Amniotic stem cell (primary cell): Measurements from ENCODE around the gene KRTAP12-2.

Experiments used
- DNase-seq: peaks from one replicate; lab custom pipeline; 2025; lab: John Stamatoyannopoulos, UW

The KRTAP12-2 gene

GRCh38 chr21:44626673-44627143 is 40.0 kb downstream of the KRTAP12-2 start, which contains the start of gene KRTAP10-9:
KRTAP10-9 (plus strand) TSS chr21:44627093; CDS start chr21:44627172, 79 bp downstream.
- no peak for DNase-seq

- DNase-seq, result no peak
Observed at GRCh38 chr21:44626262-44626661, 40.5 kb downstream of the KRTAP12-2 start.

GRCh38 chr21:44625756-44626155 is 41.0 kb downstream of the KRTAP12-2 start:
- no peak for DNase-seq

- no peak for DNase-seq
Observed at GRCh38 chr21:44623575-44623974, 43.2 kb downstream of the KRTAP12-2 start.

GRCh38 chr21:44619886-44620285 is 46.8 kb downstream of the KRTAP12-2 start:
- DNase-seq, result no peak

GRCh38 chr21:44618909-44619308 is 47.8 kb downstream of the KRTAP12-2 start:
- DNase-seq, result no peak

- no peak for DNase-seq
Observed at GRCh38 chr21:44618504-44618903, 48.2 kb downstream of the KRTAP12-2 start.

- no peak for DNase-seq
Observed at GRCh38 chr21:44617071-44617501, 49.6 kb downstream of the KRTAP12-2 start.

GRCh38 chr21:44616591-44616926 is 50.2 kb downstream of the KRTAP12-2 start:
- no peak for DNase-seq
